Measurements from ENCODE around the gene EFEMP1. TPM values are rescaled to one million over a fixed set of nuclear protein-coding genes. Genes with fewer than 3 reads are reported as not detected.

The EFEMP1 gene
- total RNA-seq, 4 donors from 2014 or later = 379 to 821 (median 437) TPM

GRCh38 chr2:55869637-55870325 is 53.8 kb downstream of the EFEMP1 start:
- DNase-seq = no peak

GRCh38 chr2:55865096-55865835 is 58.3 kb downstream of the EFEMP1 start:
- Histone ChIP-seq H3K27me3 (no peaks in the 10 kb centered on the region), H3K4me1 (peaks cover 17 to 24% of the 10 kb centered on the region in 2 donors), H3K27ac (peak overlapping the region in 2 of 3 donors; percentile 18 to 39), H3K9me3 (no peaks in the 10 kb centered on the region), H3K4me3 (replicated peaks in 1 of 3) (no peak overlapping the region), H3K36me3 (no peaks in the 10 kb centered on the region)
- DNase-seq = no peak
- 51 to 53% methylated on average over 2 of the region's 2 CpGs for WGBS, 2 donors
- no peak for TF ChIP-seq CTCF (IDR thresholded peaks at IDR 0.05)
- no peak for TF ChIP-seq POLR2A (IDR thresholded peaks at IDR 0.05)
- intact Hi-C loops (cut with DNase I) = no loop called here

More at GRCh38 chr2:55869637-55870325, 53.8 kb downstream of the EFEMP1 start:
- H3K27me3 ChIP-seq = no peaks in the 10 kb centered on the region
- TF ChIP-seq CTCF (IDR thresholded peaks at IDR 0.05) (no peak), POLR2A (IDR thresholded peaks at IDR 0.05) (no peak)
- H3K4me3 ChIP-seq (replicated peaks in 1 of 3) = no peak overlapping the region
- H3K27ac ChIP-seq = no peak overlapping the region
- intact Hi-C loops (cut with DNase I) = no loop called here
- H3K36me3 ChIP-seq = peaks cover 0 to 3% of the 10 kb centered on the region in 2 donors
- H3K9me3 ChIP-seq = no peaks in the 10 kb centered on the region
- H3K4me1 ChIP-seq = peaks cover 0 to 5% of the 10 kb centered on the region in 2 donors
- 87 to 88% methylated on average over 5 of the region's 5 CpGs for WGBS, 2 donors

GRCh38 chr2:55864351-55865084 is 59.1 kb downstream of the EFEMP1 start:
- TF ChIP-seq CTCF (IDR thresholded peaks at IDR 0.05) (no peak), POLR2A (IDR thresholded peaks at IDR 0.05) (no peak)
- Histone ChIP-seq H3K4me1 (peaks cover 17 to 24% of the 10 kb centered on the region in 2 donors), H3K4me3 (replicated peaks in 1 of 3) (no peak overlapping the region), H3K36me3 (no peaks in the 10 kb centered on the region), H3K9me3 (no peaks in the 10 kb centered on the region), H3K27me3 (no peaks in the 10 kb centered on the region), H3K27ac (peak overlapping the region in 2 of 3 donors; percentile 18 to 93)
- DNase-seq = no peak
- WGBS, 2 donors = 84% methylated on average over 6 of the region's 6 CpGs
- intact Hi-C loops (cut with DNase I) = no loop called here

GRCh38 chr2:55862673-55863390 is 60.8 kb downstream of the EFEMP1 start:
- Histone ChIP-seq H3K4me3 (replicated peaks in 1 of 3) (no peak overlapping the region), H3K27ac (peak overlapping the region; percentile 72 to 93 (median 83)), H3K27me3 (no peaks in the 10 kb centered on the region), H3K9me3 (no peaks in the 10 kb centered on the region), H3K36me3 (no peaks in the 10 kb centered on the region), H3K4me1 (peaks cover 17 to 24% of the 10 kb centered on the region in 2 donors)
- WGBS, 2 donors = 80 to 83% methylated on average over 7 of the region's 7 CpGs
- TF ChIP-seq CTCF (IDR thresholded peaks at IDR 0.05) (no peak), POLR2A (IDR thresholded peaks at IDR 0.05) (no peak)
- intact Hi-C loops (cut with DNase I) = no loop called here
- peak; percentile 55 to 58 for DNase-seq

All from thyroid gland (tissue), 4 donors.